ENCODE measurements around the gene CYBB. TPM values are rescaled to one million over a fixed set of nuclear protein-coding genes. Genes with fewer than 3 reads are reported as not detected.

The CYBB gene
- total and polyA plus RNA-seq, 8 donors: 12.5 to 255 (median 16.8) TPM

- Histone ChIP-seq H3K36me3 (peaks cover 0 to 2% of the 10 kb centered on the region in 2 donors), H3K9me3 (no peaks in the 10 kb centered on the region), H3K4me1 (peaks cover 0 to 33% of the 10 kb centered on the region in 2 donors), H3K27me3 (no peaks in the 10 kb centered on the region), H3K4me3 (no peak overlapping the region), H3K27ac (peak overlapping the region in 1 of 2 donors; percentile 41)
- TF ChIP-seq CTCF (IDR thresholded peaks at IDR 0.05): no peak
- ATAC-seq (no peak), DNase-seq (no peak)
- intact Hi-C loops (cut with DNase I): no loop called here
Measured at GRCh38 chrX:37815366-37815765, 35.5 kb downstream of the CYBB start.

GRCh38 chrX:37816766-37817165 is 36.9 kb downstream of the CYBB start:
- Histone ChIP-seq H3K4me1 (peaks cover 0 to 25% of the 10 kb centered on the region in 2 donors), H3K27ac (no peak overlapping the region), H3K36me3 (no peaks in the 10 kb centered on the region), H3K27me3 (no peaks in the 10 kb centered on the region), H3K9me3 (no peaks in the 10 kb centered on the region), H3K4me3 (no peak overlapping the region)
- DNase-seq (no peak), ATAC-seq (no peak)
- intact Hi-C loops (cut with DNase I): no loop called here
- no peak for TF ChIP-seq CTCF (IDR thresholded peaks at IDR 0.05)

- Histone ChIP-seq H3K4me3 (no peak overlapping the region), H3K27me3 (no peaks in the 10 kb centered on the region), H3K9me3 (no peaks in the 10 kb centered on the region), H3K4me1 (peaks cover 0 to 22% of the 10 kb centered on the region in 2 donors), H3K36me3 (no peaks in the 10 kb centered on the region), H3K27ac (no peak overlapping the region)
- DNase-seq (no peak), ATAC-seq (no peak)
- TF ChIP-seq CTCF (IDR thresholded peaks at IDR 0.05): no peak
- intact Hi-C loops (cut with DNase I): no loop called here
Measured at GRCh38 chrX:37817176-37817575, 37.3 kb downstream of the CYBB start.

- DNase-seq (no peak), ATAC-seq (no peak)
- H3K4me1 ChIP-seq: peaks cover 0 to 20% of the 10 kb centered on the region in 2 donors
- no peaks in the 10 kb centered on the region for H3K36me3 ChIP-seq
- TF ChIP-seq CTCF (IDR thresholded peaks at IDR 0.05): no peak
- H3K9me3 ChIP-seq: no peaks in the 10 kb centered on the region
- no peak overlapping the region for H3K4me3 ChIP-seq
- H3K27ac ChIP-seq: no peak overlapping the region
- intact Hi-C loops (cut with DNase I): no loop called here
- H3K27me3 ChIP-seq: no peaks in the 10 kb centered on the region
Measured at GRCh38 chrX:37817579-37817978, 37.7 kb downstream of the CYBB start.

- Histone ChIP-seq H3K4me1 (peaks cover 0 to 16% of the 10 kb centered on the region in 2 donors), H3K27ac (no peak overlapping the region), H3K4me3 (no peak overlapping the region), H3K36me3 (no peaks in the 10 kb centered on the region), H3K27me3 (no peaks in the 10 kb centered on the region), H3K9me3 (no peaks in the 10 kb centered on the region)
- ATAC-seq (no peak), DNase-seq (no peak)
- intact Hi-C loops (cut with DNase I): no loop called here
- no peak for TF ChIP-seq CTCF (IDR thresholded peaks at IDR 0.05)
Measured at GRCh38 chrX:37818031-37818430, 38.2 kb downstream of the CYBB start.

Data from left lung (tissue), 10 donors.